ENCODE measurements around the gene CDH16.

The CDH16 gene

DNA sequence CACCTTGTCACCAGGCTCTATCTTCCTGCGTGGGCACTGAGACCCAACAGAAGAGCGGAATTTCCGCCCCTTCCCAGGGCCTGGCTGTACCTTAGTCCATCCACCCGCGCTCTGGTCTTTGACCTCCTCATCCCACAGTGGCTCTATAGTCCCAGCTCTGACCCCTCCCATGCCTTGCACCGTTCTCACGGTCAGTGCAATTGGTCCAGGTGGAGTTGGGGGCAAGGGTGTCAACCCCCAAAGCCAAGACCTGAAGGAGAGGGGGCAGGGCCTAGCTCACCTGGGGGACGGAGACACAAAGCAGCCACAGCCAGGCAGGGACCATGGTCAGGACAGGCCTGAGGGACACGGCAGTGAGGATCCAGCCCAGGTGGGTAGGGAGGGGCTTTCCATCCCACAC is 944 bp downstream of the CDH16 start:
- Histone ChIP-seq H3K4me1 (ENCODE audit: control insufficient read depth in 1 of 2, insufficient read depth in 2 of 2, low read length in 2 of 2) (peaks cover 0 to 22% of the 10 kb centered on the region in 2 donors), H3K36me3 (ENCODE audit: control insufficient read depth in 1 of 2, insufficient read depth in 2 of 2, low read length in 2 of 2) (no peaks in the 10 kb centered on the region), H3K9me3 (ENCODE audit: control insufficient read depth in 1 of 2, low read length in 2 of 2) (no peaks in the 10 kb centered on the region), H3K27me3 (ENCODE audit: low read depth, low read length) (no peaks in the 10 kb centered on the region), H3K4me3 (ENCODE audit: low read depth in 1 of 2, low read length in 2 of 2) (no peak overlapping the region), H3K27ac (ENCODE audit: low read length) (no peak overlapping the region)

DNA sequence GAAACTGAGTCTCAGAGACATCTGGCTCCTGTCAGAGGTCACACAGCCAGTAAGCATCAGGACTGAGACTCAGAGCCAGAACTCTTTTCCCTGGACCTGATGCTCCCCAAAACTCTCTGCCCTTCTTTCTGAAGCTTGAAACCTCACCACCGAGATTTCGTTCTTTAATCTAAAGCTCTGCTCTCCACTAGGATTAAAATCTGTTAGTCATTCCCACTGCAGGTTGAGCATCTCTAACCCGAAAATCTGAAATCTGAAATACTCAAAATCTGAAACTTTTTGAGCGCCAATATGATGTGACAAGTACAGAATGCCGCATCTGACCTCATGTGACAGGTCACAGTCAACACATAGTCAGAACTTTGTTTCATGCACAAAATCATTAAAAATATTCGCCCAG is 2.2 kb downstream of the CDH16 start:
- H3K4me1 ChIP-seq (ENCODE audit: control insufficient read depth in 1 of 2, insufficient read depth in 2 of 2, low read length in 2 of 2), result peaks cover 0 to 14% of the 10 kb centered on the region in 2 donors
- H3K9me3 ChIP-seq (ENCODE audit: control insufficient read depth in 1 of 2, low read length in 2 of 2), result no peaks in the 10 kb centered on the region
- no peaks in the 10 kb centered on the region for H3K36me3 ChIP-seq (ENCODE audit: control insufficient read depth in 1 of 2, insufficient read depth in 2 of 2, low read length in 2 of 2)
- H3K4me3 ChIP-seq (ENCODE audit: low read depth in 1 of 2, low read length in 2 of 2), result no peak overlapping the region
- no peaks in the 10 kb centered on the region for H3K27me3 ChIP-seq (ENCODE audit: low read depth, low read length)
- no peak overlapping the region for H3K27ac ChIP-seq (ENCODE audit: low read length)

GRCh38 chr16:66915041-66915440 is 3.6 kb downstream of the CDH16 start:
- Histone ChIP-seq H3K9me3 (ENCODE audit: control insufficient read depth in 1 of 2, low read length in 2 of 2) (no peaks in the 10 kb centered on the region), H3K27me3 (ENCODE audit: low read depth, low read length) (no peaks in the 10 kb centered on the region), H3K4me1 (ENCODE audit: control insufficient read depth in 1 of 2, insufficient read depth in 2 of 2, low read length in 2 of 2) (peaks cover 0 to 7% of the 10 kb centered on the region in 2 donors), H3K27ac (ENCODE audit: low read length) (no peak overlapping the region), H3K36me3 (ENCODE audit: control insufficient read depth in 1 of 2, insufficient read depth in 2 of 2, low read length in 2 of 2) (no peaks in the 10 kb centered on the region), H3K4me3 (ENCODE audit: low read depth in 1 of 2, low read length in 2 of 2) (no peak overlapping the region)

- no peaks in the 10 kb centered on the region for H3K27me3 ChIP-seq (ENCODE audit: low read depth, low read length)
- H3K27ac ChIP-seq (ENCODE audit: low read length), result no peak overlapping the region
- H3K36me3 ChIP-seq (ENCODE audit: control insufficient read depth in 1 of 2, insufficient read depth in 2 of 2, low read length in 2 of 2), result no peaks in the 10 kb centered on the region
- H3K9me3 ChIP-seq (ENCODE audit: control insufficient read depth in 1 of 2, low read length in 2 of 2), result no peaks in the 10 kb centered on the region
- H3K4me1 ChIP-seq (ENCODE audit: control insufficient read depth in 1 of 2, insufficient read depth in 2 of 2, low read length in 2 of 2), result peaks cover 0 to 7% of the 10 kb centered on the region in 2 donors
- H3K4me3 ChIP-seq (ENCODE audit: low read depth in 1 of 2, low read length in 2 of 2), result no peak overlapping the region
Measured at GRCh38 chr16:66914541-66914940, 4.1 kb downstream of the CDH16 start.

DNA sequence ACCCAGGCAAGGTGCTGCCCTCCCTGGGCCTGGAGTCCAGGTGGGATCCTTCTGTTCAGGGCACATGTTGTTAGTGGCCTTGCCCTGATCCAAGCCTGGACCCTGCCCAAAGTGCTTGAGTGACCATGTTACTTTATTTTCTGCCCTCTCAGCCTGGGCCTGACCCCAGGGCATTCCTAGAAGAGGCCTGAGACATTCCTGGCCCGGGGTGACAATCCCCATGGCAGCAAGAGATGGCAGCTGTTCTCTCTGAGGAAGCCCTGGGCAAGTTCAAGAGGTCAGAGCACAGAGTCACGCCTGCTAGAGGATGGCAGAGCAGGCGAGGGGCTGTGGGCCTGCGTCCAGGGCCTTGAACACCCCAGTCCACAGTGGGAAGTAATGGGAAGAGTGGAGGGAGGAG is 5.0 kb downstream of the CDH16 start:
- Histone ChIP-seq H3K36me3 (ENCODE audit: control insufficient read depth in 1 of 2, insufficient read depth in 2 of 2, low read length in 2 of 2) (no peaks in the 10 kb centered on the region), H3K4me3 (ENCODE audit: low read depth in 1 of 2, low read length in 2 of 2) (no peak overlapping the region), H3K4me1 (ENCODE audit: control insufficient read depth in 1 of 2, insufficient read depth in 2 of 2, low read length in 2 of 2) (no peaks in the 10 kb centered on the region), H3K9me3 (ENCODE audit: control insufficient read depth in 1 of 2, low read length in 2 of 2) (no peaks in the 10 kb centered on the region), H3K27me3 (ENCODE audit: low read depth, low read length) (no peaks in the 10 kb centered on the region), H3K27ac (ENCODE audit: low read length) (no peak overlapping the region)

GRCh38 chr16:66913081-66913480 is 5.6 kb downstream of the CDH16 start:
- no peaks in the 10 kb centered on the region for H3K4me1 ChIP-seq (ENCODE audit: control insufficient read depth in 1 of 2, insufficient read depth in 2 of 2, low read length in 2 of 2)
- H3K4me3 ChIP-seq (ENCODE audit: low read depth in 1 of 2, low read length in 2 of 2), result no peak overlapping the region
- no peaks in the 10 kb centered on the region for H3K27me3 ChIP-seq (ENCODE audit: low read depth, low read length)
- H3K9me3 ChIP-seq (ENCODE audit: control insufficient read depth in 1 of 2, low read length in 2 of 2), result no peaks in the 10 kb centered on the region
- no peaks in the 10 kb centered on the region for H3K36me3 ChIP-seq (ENCODE audit: control insufficient read depth in 1 of 2, insufficient read depth in 2 of 2, low read length in 2 of 2)
- H3K27ac ChIP-seq (ENCODE audit: low read length), result no peak overlapping the region

GRCh38 chr16:66911801-66912200 is 6.9 kb downstream of the CDH16 start:
- Histone ChIP-seq H3K36me3 (ENCODE audit: control insufficient read depth in 1 of 2, insufficient read depth in 2 of 2, low read length in 2 of 2) (no peaks in the 10 kb centered on the region), H3K27ac (ENCODE audit: low read length) (no peak overlapping the region), H3K9me3 (ENCODE audit: control insufficient read depth in 1 of 2, low read length in 2 of 2) (no peaks in the 10 kb centered on the region), H3K4me3 (ENCODE audit: low read depth in 1 of 2, low read length in 2 of 2) (no peak overlapping the region), H3K27me3 (ENCODE audit: low read depth, low read length) (no peaks in the 10 kb centered on the region), H3K4me1 (ENCODE audit: control insufficient read depth in 1 of 2, insufficient read depth in 2 of 2, low read length in 2 of 2) (no peaks in the 10 kb centered on the region)

DNA sequence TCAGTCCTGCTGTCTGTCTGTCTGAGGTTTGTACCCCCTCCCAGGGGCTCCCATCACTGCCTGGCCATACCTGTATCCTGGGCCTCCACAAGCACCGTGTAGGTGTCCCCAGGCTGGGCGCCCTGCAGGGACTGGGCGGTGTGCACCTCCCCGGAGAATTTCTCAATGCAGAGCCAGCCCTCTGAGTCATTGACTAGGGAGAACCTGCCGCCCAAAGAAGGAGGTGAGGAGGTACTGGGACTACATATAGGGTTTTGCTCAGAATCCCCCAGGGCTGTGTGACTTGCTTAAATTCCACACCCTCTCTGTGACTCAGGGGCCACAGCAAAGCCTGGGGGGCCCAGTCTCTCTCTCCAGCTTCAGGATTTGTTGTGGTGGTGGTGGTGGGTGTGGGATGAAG is 7.6 kb downstream of the CDH16 start:
- no peak overlapping the region for H3K27ac ChIP-seq (ENCODE audit: low read length)
- H3K4me3 ChIP-seq (ENCODE audit: low read depth in 1 of 2, low read length in 2 of 2), result no peak overlapping the region
- no peaks in the 10 kb centered on the region for H3K27me3 ChIP-seq (ENCODE audit: low read depth, low read length)
- no peaks in the 10 kb centered on the region for H3K36me3 ChIP-seq (ENCODE audit: control insufficient read depth in 1 of 2, insufficient read depth in 2 of 2, low read length in 2 of 2)
- H3K9me3 ChIP-seq (ENCODE audit: control insufficient read depth in 1 of 2, low read length in 2 of 2), result no peaks in the 10 kb centered on the region
- H3K4me1 ChIP-seq (ENCODE audit: control insufficient read depth in 1 of 2, insufficient read depth in 2 of 2, low read length in 2 of 2), result no peaks in the 10 kb centered on the region

- Histone ChIP-seq H3K36me3 (ENCODE audit: control insufficient read depth in 1 of 2, insufficient read depth in 2 of 2, low read length in 2 of 2) (no peaks in the 10 kb centered on the region), H3K4me1 (ENCODE audit: control insufficient read depth in 1 of 2, insufficient read depth in 2 of 2, low read length in 2 of 2) (peaks cover 2 to 5% of the 10 kb centered on the region in 2 donors), H3K9me3 (ENCODE audit: control insufficient read depth in 1 of 2, low read length in 2 of 2) (no peaks in the 10 kb centered on the region), H3K4me3 (ENCODE audit: low read depth in 1 of 2, low read length in 2 of 2) (no peak overlapping the region), H3K27me3 (ENCODE audit: low read depth, low read length) (no peaks in the 10 kb centered on the region), H3K27ac (ENCODE audit: low read length) (no peak overlapping the region)
Measured at GRCh38 chr16:66910175-66910940, 8.3 kb downstream of the CDH16 start.

GRCh38 chr16:66908762-66909559 is 9.7 kb downstream of the CDH16 start:
- Histone ChIP-seq H3K36me3 (ENCODE audit: control insufficient read depth in 1 of 2, insufficient read depth in 2 of 2, low read length in 2 of 2) (no peaks in the 10 kb centered on the region), H3K4me3 (ENCODE audit: low read depth in 1 of 2, low read length in 2 of 2) (no peak overlapping the region), H3K27ac (ENCODE audit: low read length) (no peak overlapping the region), H3K4me1 (ENCODE audit: control insufficient read depth in 1 of 2, insufficient read depth in 2 of 2, low read length in 2 of 2) (peaks cover 6 to 14% of the 10 kb centered on the region in 2 donors), H3K27me3 (ENCODE audit: low read depth, low read length) (no peaks in the 10 kb centered on the region), H3K9me3 (ENCODE audit: control insufficient read depth in 1 of 2, low read length in 2 of 2) (no peaks in the 10 kb centered on the region)

- H3K4me3 ChIP-seq (ENCODE audit: low read depth in 1 of 2, low read length in 2 of 2), result no peak overlapping the region
- no peaks in the 10 kb centered on the region for H3K27me3 ChIP-seq (ENCODE audit: low read depth, low read length)
- H3K36me3 ChIP-seq (ENCODE audit: control insufficient read depth in 1 of 2, insufficient read depth in 2 of 2, low read length in 2 of 2), result no peaks in the 10 kb centered on the region
- H3K27ac ChIP-seq (ENCODE audit: low read length), result no peak overlapping the region
- H3K4me1 ChIP-seq (ENCODE audit: control insufficient read depth in 1 of 2, insufficient read depth in 2 of 2, low read length in 2 of 2), result peaks cover 6 to 23% of the 10 kb centered on the region in 2 donors
- H3K9me3 ChIP-seq (ENCODE audit: control insufficient read depth in 1 of 2, low read length in 2 of 2), result no peaks in the 10 kb centered on the region
Measured at GRCh38 chr16:66908116-66908515, 10.6 kb downstream of the CDH16 start.

All from muscle layer of duodenum (tissue), 2 donors.